Measurements from ENCODE around the gene HABP4.

- TF ChIP-seq POLR2A (IDR thresholded peaks at IDR 0.05; ENCODE audit: low read length) (no peak), GATA1 (IDR thresholded peaks at IDR 0.05; ENCODE audit: low read depth, low read length) (no peak)
Measured at GRCh38 chr9:96514800-96515158, 64.8 kb downstream of the HABP4 start.

Measured in erythroblast (primary cell).